MCF 10A (cell line): ENCODE measurements around the gene WASL. TPM values are rescaled to one million over a fixed set of nuclear protein-coding genes. Genes with fewer than 3 reads are reported as not detected.
A peak's percentile ranks its signal among the peaks of the same experiment; 100 is the strongest.

Source experiments
- BruUV-seq: library from RNA; stranded (reverse); fragments of 400-500 nt; replicated peaks from 2 replicates; lab custom pipeline; 2021; lab: Mats Ljungman, UMichigan
- CTCF ChIA-PET: fragments of 300-600 bp; sonication (Branson Sonifier 250); formaldehyde crosslinking; extraction: SDS; loops from one replicate; lab custom pipeline; 2021; ENCODE audit warnings: antibody characterized with exemption, inconsistent platforms; lab: Yijun Ruan, JAX
- POLR2A ChIA-PET: fragments of 300-600, 350-650 bp; sonication (Branson Sonifier 250); formaldehyde crosslinking; extraction: SDS; loops from one replicate; lab custom pipeline; 2020; ENCODE audit warnings: antibody characterized with exemption, inconsistent platforms; lab: Yijun Ruan, JAX
- DNase-seq: peaks from one replicate; pipeline ENCODE4 v3.0.0-alpha.2; 2018; ENCODE audit not compliant: unreplicated experiment
- H3K27ac Mint-ChIP-seq: one replicate; pipeline ENCODE4 v1.8.0; 2022; ENCODE audit warnings: mild to moderate bottlenecking, low read depth, mixed read lengths; ENCODE audit not compliant: unreplicated experiment
- H3K27me3 Mint-ChIP-seq: one replicate; pipeline ENCODE4 v1.8.0; 2022; ENCODE audit warnings: mixed read lengths; ENCODE audit not compliant: insufficient read depth, unreplicated experiment
- H3K36me3 Mint-ChIP-seq: one replicate; pipeline ENCODE4 v1.8.0; 2022; ENCODE audit warnings: mild to moderate bottlenecking, moderate library complexity, mixed read lengths; ENCODE audit not compliant: insufficient read depth, unreplicated experiment
- H3K4me1 Mint-ChIP-seq: one replicate; pipeline ENCODE4 v1.8.0; 2022; ENCODE audit warnings: mixed read lengths; ENCODE audit not compliant: insufficient read depth, unreplicated experiment
- H3K4me3 Mint-ChIP-seq: one replicate; pipeline ENCODE4 v1.8.0; 2022; ENCODE audit warnings: mild to moderate bottlenecking, moderate library complexity, mixed read lengths; ENCODE audit not compliant: unreplicated experiment
- H3K9me3 Mint-ChIP-seq: one replicate; pipeline ENCODE4 v1.8.0; 2022; ENCODE audit warnings: mixed read lengths; ENCODE audit not compliant: unreplicated experiment
- CTCF ChIP-seq: fragments of 200-600 bp; IDR thresholded peaks from one replicate; pipeline ENCODE4 v1.8.0; 2022; ENCODE audit warnings: antibody characterized with exemption, mild to moderate bottlenecking; ENCODE audit not compliant: unreplicated experiment
- intact Hi-C: fragments of 100-400 bp; cut with micrococcal nuclease; formaldehyde crosslinking; loops from 2 replicates; pipeline ENCODE4 v1.14.1; 2022
- total RNA-seq: library from RNA; stranded (reverse); gene quantifications from 2 replicates; pipeline ENCODE4 v1.2.3, GENCODE V29; 2022

The WASL gene
- total RNA-seq, 1 experiment from 2014 or later = 34.7 TPM

DNA sequence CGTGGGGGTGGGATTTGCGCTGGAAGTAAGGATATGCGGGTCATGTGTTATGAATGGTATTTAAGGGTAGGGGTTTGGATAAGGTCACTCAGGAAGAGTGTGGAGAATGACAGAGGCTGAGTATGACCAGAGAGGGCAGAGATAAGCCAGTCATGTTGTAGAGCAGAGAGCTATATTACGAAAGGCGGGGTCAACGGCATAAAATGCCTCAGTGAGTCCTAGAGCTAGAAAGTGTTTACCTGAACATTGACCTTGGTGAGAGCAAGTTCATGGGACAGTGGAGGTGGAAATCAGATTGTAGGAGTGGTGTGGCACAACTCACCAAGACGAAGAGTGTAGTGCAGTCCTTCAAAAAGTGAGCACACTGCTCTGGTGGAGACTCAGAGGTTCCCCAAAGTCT is 79.3 kb downstream of the WASL start:
- no peak for DNase-seq
- TF ChIP-seq CTCF = no peak
- Mint-ChIP-seq H3K27me3 (no peaks in the 10 kb centered on the region), H3K36me3 (no peaks in the 10 kb centered on the region), H3K4me3 (no peak overlapping the region), H3K4me1 (peaks cover 10% of the 10 kb centered on the region), H3K9me3 (no peaks in the 10 kb centered on the region), H3K27ac (peak overlapping the region; percentile 32)
- POLR2A ChIA-PET = interaction anchor here (0.5 to 1.5 kb wide), 4 partner anchors 12 to 1521 kb away, joined by 3 to 6 read pairs (median 4); no protein-coding TSS in a partner anchor
- intact Hi-C loops = no loop called here
- CTCF ChIA-PET = interaction anchor here (0.6 to 1.5 kb wide), 3 partner anchors 10 to 182 kb away, joined by 3 read pairs; no protein-coding TSS in a partner anchor
- BruUV-seq = no TSS peak

DNA sequence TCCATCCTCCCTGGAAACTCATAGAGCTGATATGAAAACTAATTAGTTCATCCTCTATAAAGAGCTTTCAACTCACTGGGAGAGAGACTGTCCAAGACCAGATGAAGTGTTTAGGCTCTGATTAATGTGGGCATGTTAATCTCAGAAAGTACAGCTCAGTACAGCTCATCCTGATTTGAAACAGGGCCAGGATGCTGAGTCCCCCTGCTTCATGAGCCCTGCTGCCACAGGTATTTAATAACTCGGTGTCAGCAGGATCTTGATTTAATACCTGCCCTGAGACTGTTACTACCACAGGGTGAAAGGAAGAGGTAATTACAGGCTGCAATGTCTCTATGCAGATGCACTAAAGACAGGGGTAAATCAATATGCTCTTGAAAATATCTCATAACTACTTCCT is 82.3 kb downstream of the WASL start:
- no peak for TF ChIP-seq CTCF
- intact Hi-C loops = no loop called here
- Mint-ChIP-seq H3K4me1 (no peaks in the 10 kb centered on the region), H3K36me3 (no peaks in the 10 kb centered on the region), H3K27ac (no peak overlapping the region), H3K27me3 (no peaks in the 10 kb centered on the region), H3K4me3 (no peak overlapping the region), H3K9me3 (no peaks in the 10 kb centered on the region)
- ChIA-PET POLR2A (interaction anchor here (0.8 to 1.3 kb wide), 4 partner anchors 10 to 96 kb away, joined by 3 to 5 read pairs (median 3); no protein-coding TSS in a partner anchor), CTCF (interaction anchor here (0.6 to 1.7 kb wide), 6 partner anchors 10 to 114 kb away, joined by 4 to 7 read pairs (median 6); no protein-coding TSS in a partner anchor)
- DNase-seq = no peak
- BruUV-seq = no TSS peak

GRCh38 chr7:123665896-123666295 is 82.9 kb downstream of the WASL start:
- Mint-ChIP-seq H3K4me3 (no peak overlapping the region), H3K4me1 (no peaks in the 10 kb centered on the region), H3K27ac (no peak overlapping the region), H3K9me3 (no peaks in the 10 kb centered on the region), H3K27me3 (no peaks in the 10 kb centered on the region), H3K36me3 (no peaks in the 10 kb centered on the region)
- CTCF ChIA-PET = interaction anchor here (0.6 to 1.7 kb wide), 4 partner anchors 9 to 114 kb away, joined by 5 to 7 read pairs (median 6); no protein-coding TSS in a partner anchor
- no peak for TF ChIP-seq CTCF
- DNase-seq = no peak
- no TSS peak for BruUV-seq
- intact Hi-C loops = no loop called here
- POLR2A ChIA-PET = interaction anchor here (0.7 to 1.2 kb wide), 5 partner anchors 9 to 103 kb away, joined by 3 to 7 read pairs (median 3); no protein-coding TSS in a partner anchor

DNA sequence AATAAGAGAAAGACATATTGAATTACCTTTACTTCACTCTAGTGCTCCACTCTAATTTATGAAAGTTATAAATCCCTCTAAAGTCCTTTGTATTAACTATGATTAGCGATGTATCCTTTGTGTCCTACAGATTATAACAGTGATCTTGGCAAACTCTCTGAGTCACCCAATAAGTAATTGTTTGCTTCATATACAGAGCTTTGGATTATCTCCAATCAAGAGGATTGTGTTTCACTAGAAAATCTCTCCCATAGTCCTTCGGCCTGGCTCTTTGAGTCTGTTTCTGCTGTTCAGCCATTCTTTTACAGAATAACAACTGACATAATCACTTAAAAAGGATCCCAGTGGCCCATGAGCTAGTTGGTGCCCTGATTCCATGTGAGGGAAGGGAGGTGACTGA is 83.6 kb downstream of the WASL start:
- Mint-ChIP-seq H3K4me1 (no peaks in the 10 kb centered on the region), H3K4me3 (no peak overlapping the region), H3K27ac (no peak overlapping the region), H3K9me3 (no peaks in the 10 kb centered on the region), H3K36me3 (no peaks in the 10 kb centered on the region), H3K27me3 (no peaks in the 10 kb centered on the region)
- DNase-seq = no peak
- ChIA-PET CTCF (interaction anchor here (0.6 to 1.7 kb wide), 4 partner anchors 9 to 1572 kb away, joined by 3 to 7 read pairs (median 4); no protein-coding TSS in a partner anchor), POLR2A (interaction anchor here (0.7 to 1.6 kb wide), 5 partner anchors 9 to 104 kb away, joined by 3 to 7 read pairs (median 3); no protein-coding TSS in a partner anchor)
- no TSS peak for BruUV-seq
- intact Hi-C loops = no loop called here
- no peak for TF ChIP-seq CTCF
